Hematopoietic multipotent progenitor cell treated with erythropoietin and hydrocortisone succinate and interleukin-3 and kit ligand, for 15 days (in vitro differentiated cells): ENCODE data around the gene C1orf116.

Source experiments
- DNase-seq: peaks from one replicate; pipeline ENCODE4 v3.0.0-alpha.2; 2015; ENCODE audit warnings: low spot score

Gene C1orf116

GRCh38 chr1:206987873-206988272 is 44.7 kb downstream of the C1orf116 start:
- DNase-seq: no peak

GRCh38 chr1:206986885-206987284 is 45.7 kb downstream of the C1orf116 start:
- DNase-seq: no peak

GRCh38 chr1:206986402-206986801 is 46.2 kb downstream of the C1orf116 start:
- no peak for DNase-seq

- DNase-seq: no peak
These were observed 47.3 kb downstream of the C1orf116 start for GRCh38 chr1:206985162-206985749.

- peak; percentile 69 for DNase-seq
These were observed 50.3 kb downstream of the C1orf116 start for GRCh38 chr1:206982216-206982615.

- no peak for DNase-seq
These were observed 53.0 kb downstream of the C1orf116 start for GRCh38 chr1:206979379-206980043.

- no peak for DNase-seq
These were observed 54.3 kb downstream of the C1orf116 start for GRCh38 chr1:206978259-206978658.

GRCh38 chr1:206975306-206975705 is 57.2 kb downstream of the C1orf116 start:
- no peak for DNase-seq

- no peak for DNase-seq
These were observed 58.4 kb downstream of the C1orf116 start for GRCh38 chr1:206974140-206974539.

GRCh38 chr1:206972728-206973127 is 59.8 kb downstream of the C1orf116 start:
- no peak for DNase-seq

- DNase-seq: no peak
These were observed 61.4 kb downstream of the C1orf116 start for GRCh38 chr1:206971029-206971655.

- DNase-seq: no peak
These were observed 62.1 kb downstream of the C1orf116 start, which contains the start of gene FCAMR for GRCh38 chr1:206970446-206970845. Gene FCAMR (minus strand): TSS chr1:206970460. CDS start chr1:206970125, 335 bp downstream.

- no peak for DNase-seq
These were observed 63.5 kb downstream of the C1orf116 start for GRCh38 chr1:206969090-206969489.
